Measurements from ENCODE around the gene SLC12A6.

The SLC12A6 gene

DNA sequence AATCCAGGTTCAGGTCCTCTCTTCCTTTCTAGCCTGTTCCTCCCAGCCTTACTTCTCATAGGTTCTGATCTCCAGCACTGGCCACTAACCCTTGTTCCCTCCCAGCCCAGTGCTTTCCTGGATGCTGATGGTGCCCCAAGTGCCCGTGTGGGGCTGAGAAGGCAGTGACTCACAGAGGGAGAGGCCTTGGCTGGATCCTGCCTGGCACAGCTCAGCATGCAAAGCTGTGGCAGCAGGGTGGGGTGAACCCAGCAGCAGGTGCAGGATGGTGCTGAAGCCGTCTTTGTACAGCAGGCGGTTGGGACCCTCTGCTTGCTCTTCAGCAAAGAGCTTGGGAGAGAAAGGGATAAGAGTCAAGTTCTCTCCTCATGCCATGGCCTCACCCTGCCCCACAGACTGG is 21.8 kb upstream of the SLC12A6 start:
- H3K36me3 ChIP-seq (ENCODE audit: low read length), result no peaks in the 10 kb centered on the region
- no peak overlapping the region for H3K4me3 ChIP-seq (ENCODE audit: insufficient read depth, low read length, poor library complexity, severe bottlenecking)
- no peaks in the 10 kb centered on the region for H3K9me3 ChIP-seq (ENCODE audit: insufficient read depth, low read length)
- no peaks in the 10 kb centered on the region for H3F3A ChIP-seq (ENCODE audit: insufficient read depth)
- H3K9ac ChIP-seq (ENCODE audit: low read length), result no peak overlapping the region
- TF ChIP-seq EZH2phosphoT487 (conservative IDR thresholded peaks at IDR 0.05; ENCODE audit: low read length) (no peak), CTCF (IDR thresholded peaks at IDR 0.05; ENCODE audit: insufficient read depth, low read length, poor library complexity, severe bottlenecking) (no peak)
- no peak overlapping the region for H2AFZ ChIP-seq (ENCODE audit: low read depth, low read length, severe bottlenecking)
- H3K27me3 ChIP-seq (ENCODE audit: low read length), result no peaks in the 10 kb centered on the region
- H4K20me1 ChIP-seq (ENCODE audit: low read depth, low read length), result no peaks in the 10 kb centered on the region
- no peaks in the 10 kb centered on the region for H3K9me2 ChIP-seq (replicated peaks; ENCODE audit: insufficient read depth, low read length)
- H3K27ac ChIP-seq (ENCODE audit: low read depth, low read length), result no peak overlapping the region
- H3K79me2 ChIP-seq (ENCODE audit: insufficient read depth, low read length), result no peaks in the 10 kb centered on the region
- no peak overlapping the region for H3K4me2 ChIP-seq (ENCODE audit: low read depth, low read length, poor library complexity, severe bottlenecking)

GRCh38 chr15:34358948-34359347 is 21.4 kb upstream of the SLC12A6 start:
- Histone ChIP-seq H2AFZ (ENCODE audit: low read depth, low read length, severe bottlenecking) (no peak overlapping the region), H3K9me2 (replicated peaks; ENCODE audit: insufficient read depth, low read length) (no peaks in the 10 kb centered on the region), H3K27ac (ENCODE audit: low read depth, low read length) (no peak overlapping the region), H3K36me3 (ENCODE audit: low read length) (no peaks in the 10 kb centered on the region), H3K4me3 (ENCODE audit: insufficient read depth, low read length, poor library complexity, severe bottlenecking) (no peak overlapping the region), H3K27me3 (ENCODE audit: low read length) (no peaks in the 10 kb centered on the region), H3F3A (ENCODE audit: insufficient read depth) (no peaks in the 10 kb centered on the region), H3K9ac (ENCODE audit: low read length) (no peak overlapping the region), H3K4me2 (ENCODE audit: low read depth, low read length, poor library complexity, severe bottlenecking) (no peak overlapping the region), H3K79me2 (ENCODE audit: insufficient read depth, low read length) (no peaks in the 10 kb centered on the region), H3K9me3 (ENCODE audit: insufficient read depth, low read length) (no peaks in the 10 kb centered on the region), H4K20me1 (ENCODE audit: low read depth, low read length) (no peaks in the 10 kb centered on the region)
- TF ChIP-seq EZH2phosphoT487 (conservative IDR thresholded peaks at IDR 0.05; ENCODE audit: low read length), result no peak
- no peak for TF ChIP-seq CTCF (IDR thresholded peaks at IDR 0.05; ENCODE audit: insufficient read depth, low read length, poor library complexity, severe bottlenecking)

GRCh38 chr15:34358367-34358766 is 20.8 kb upstream of the SLC12A6 start:
- Histone ChIP-seq H4K20me1 (ENCODE audit: low read depth, low read length) (no peaks in the 10 kb centered on the region), H3K9me3 (ENCODE audit: insufficient read depth, low read length) (no peaks in the 10 kb centered on the region), H3K79me2 (ENCODE audit: insufficient read depth, low read length) (no peaks in the 10 kb centered on the region), H3K9ac (ENCODE audit: low read length) (no peak overlapping the region), H2AFZ (ENCODE audit: low read depth, low read length, severe bottlenecking) (no peak overlapping the region), H3K4me2 (ENCODE audit: low read depth, low read length, poor library complexity, severe bottlenecking) (no peak overlapping the region), H3K4me3 (ENCODE audit: insufficient read depth, low read length, poor library complexity, severe bottlenecking) (no peak overlapping the region), H3K9me2 (replicated peaks; ENCODE audit: insufficient read depth, low read length) (no peaks in the 10 kb centered on the region), H3K36me3 (ENCODE audit: low read length) (no peaks in the 10 kb centered on the region), H3F3A (ENCODE audit: insufficient read depth) (no peaks in the 10 kb centered on the region), H3K27ac (ENCODE audit: low read depth, low read length) (no peak overlapping the region), H3K27me3 (ENCODE audit: low read length) (no peaks in the 10 kb centered on the region)
- TF ChIP-seq CTCF (IDR thresholded peaks at IDR 0.05; ENCODE audit: insufficient read depth, low read length, poor library complexity, severe bottlenecking) (no peak), EZH2phosphoT487 (conservative IDR thresholded peaks at IDR 0.05; ENCODE audit: low read length) (no peak)

DNA sequence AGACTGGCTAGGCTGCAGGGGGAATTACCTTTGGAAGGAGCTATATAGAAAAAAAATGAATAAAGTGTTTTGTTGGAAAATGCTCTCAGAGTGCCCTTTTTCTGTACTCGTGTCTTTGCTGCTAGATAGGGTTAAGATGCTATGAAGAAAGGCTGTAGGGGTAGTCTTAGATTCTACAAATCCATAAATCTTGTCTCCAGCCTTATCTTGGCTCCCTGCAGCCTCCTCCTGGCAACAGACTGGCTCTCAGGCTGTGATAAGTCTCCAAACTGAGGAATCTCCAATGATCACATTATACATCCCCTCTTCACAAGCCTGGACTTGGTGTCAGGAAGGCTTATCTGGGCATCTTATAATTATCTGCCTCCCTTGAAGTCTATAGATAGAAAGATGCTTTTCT is 20.1 kb upstream of the SLC12A6 start:
- H3K4me3 ChIP-seq (ENCODE audit: insufficient read depth, low read length, poor library complexity, severe bottlenecking), result no peak overlapping the region
- no peak overlapping the region for H3K9ac ChIP-seq (ENCODE audit: low read length)
- H4K20me1 ChIP-seq (ENCODE audit: low read depth, low read length), result no peaks in the 10 kb centered on the region
- H3K27me3 ChIP-seq (ENCODE audit: low read length), result no peaks in the 10 kb centered on the region
- no peaks in the 10 kb centered on the region for H3K79me2 ChIP-seq (ENCODE audit: insufficient read depth, low read length)
- no peaks in the 10 kb centered on the region for H3K36me3 ChIP-seq (ENCODE audit: low read length)
- H3K9me3 ChIP-seq (ENCODE audit: insufficient read depth, low read length), result no peaks in the 10 kb centered on the region
- no peak overlapping the region for H3K27ac ChIP-seq (ENCODE audit: low read depth, low read length)
- H2AFZ ChIP-seq (ENCODE audit: low read depth, low read length, severe bottlenecking), result no peak overlapping the region
- H3F3A ChIP-seq (ENCODE audit: insufficient read depth), result no peaks in the 10 kb centered on the region
- no peak overlapping the region for H3K4me2 ChIP-seq (ENCODE audit: low read depth, low read length, poor library complexity, severe bottlenecking)
- H3K9me2 ChIP-seq (replicated peaks; ENCODE audit: insufficient read depth, low read length), result no peaks in the 10 kb centered on the region
- no peak for TF ChIP-seq CTCF (IDR thresholded peaks at IDR 0.05; ENCODE audit: insufficient read depth, low read length, poor library complexity, severe bottlenecking)
- no peak for TF ChIP-seq EZH2phosphoT487 (conservative IDR thresholded peaks at IDR 0.05; ENCODE audit: low read length)
